ENCODE measurements around the gene RXFP4.

The RXFP4 gene

DNA sequence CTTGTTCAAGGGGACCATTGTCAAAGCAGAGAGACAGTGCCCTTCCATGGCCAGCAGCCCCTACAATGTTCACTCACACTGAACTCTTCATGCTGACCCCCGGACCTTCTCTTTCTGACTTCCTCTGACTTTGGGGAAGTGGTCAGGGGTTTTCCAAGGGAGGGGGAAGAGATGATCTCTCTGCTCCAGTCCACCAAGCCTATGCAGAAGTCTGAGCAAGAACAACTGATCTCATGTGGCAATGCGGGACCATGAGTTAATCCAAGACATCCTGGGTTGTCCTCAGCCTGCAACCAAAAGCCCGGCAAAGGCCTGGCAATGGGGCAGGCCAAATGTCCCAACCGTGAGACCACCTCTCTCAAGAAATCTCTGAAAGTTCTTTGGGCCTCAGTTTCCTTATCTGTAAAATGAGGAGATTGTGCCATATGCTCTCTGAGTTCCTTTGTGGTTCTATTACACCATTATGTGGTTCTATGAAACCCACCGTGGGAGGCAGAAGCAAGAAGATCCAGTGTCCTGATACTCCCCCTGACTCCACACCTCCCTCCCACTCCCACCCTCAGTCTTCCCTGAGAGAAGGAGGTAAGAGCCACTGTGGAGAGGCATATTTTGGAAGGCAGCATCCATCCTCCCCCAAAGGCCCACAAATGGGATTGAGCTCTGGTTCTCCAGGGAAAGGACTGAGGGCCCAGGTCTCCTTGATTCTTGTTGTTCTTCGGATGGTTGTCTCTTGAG lies 48.7 kb downstream of the RXFP4 start:
- Histone ChIP-seq H3K36me3 (no peaks in the 10 kb centered on the region), H3K9me3 (no peaks in the 10 kb centered on the region), H3K4me1 (no peaks in the 10 kb centered on the region), H3K27me3 (no peaks in the 10 kb centered on the region), H3K4me3 (ENCODE audit: low read depth, low read length) (no peak overlapping the region)
- TF ChIP-seq, protein P1, sequence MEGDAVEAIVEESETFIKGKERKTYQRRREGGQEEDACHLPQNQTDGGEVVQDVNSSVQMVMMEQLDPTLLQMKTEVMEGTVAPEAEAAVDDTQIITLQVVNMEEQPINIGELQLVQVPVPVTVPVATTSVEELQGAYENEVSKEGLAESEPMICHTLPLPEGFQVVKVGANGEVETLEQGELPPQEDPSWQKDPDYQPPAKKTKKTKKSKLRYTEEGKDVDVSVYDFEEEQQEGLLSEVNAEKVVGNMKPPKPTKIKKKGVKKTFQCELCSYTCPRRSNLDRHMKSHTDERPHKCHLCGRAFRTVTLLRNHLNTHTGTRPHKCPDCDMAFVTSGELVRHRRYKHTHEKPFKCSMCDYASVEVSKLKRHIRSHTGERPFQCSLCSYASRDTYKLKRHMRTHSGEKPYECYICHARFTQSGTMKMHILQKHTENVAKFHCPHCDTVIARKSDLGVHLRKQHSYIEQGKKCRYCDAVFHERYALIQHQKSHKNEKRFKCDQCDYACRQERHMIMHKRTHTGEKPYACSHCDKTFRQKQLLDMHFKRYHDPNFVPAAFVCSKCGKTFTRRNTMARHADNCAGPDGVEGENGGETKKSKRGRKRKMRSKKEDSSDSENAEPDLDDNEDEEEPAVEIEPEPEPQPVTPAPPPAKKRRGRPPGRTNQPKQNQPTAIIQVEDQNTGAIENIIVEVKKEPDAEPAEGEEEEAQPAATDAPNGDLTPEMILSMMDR (IDR thresholded peaks at IDR 0.05; ENCODE audit: low read depth, low read length), result no peak
- DNase-seq, result no peak
